Fibroblast of pulmonary artery (primary cell): ENCODE data around the gene LIG1.
"Not testable (repeated sequence)": the region's sequence is repeated elsewhere in the genome, so short reads cannot be mapped to it uniquely, and the experiment has no call there.

Experiments used
- DNase-seq: peaks from one replicate; pipeline ENCODE4 v3.0.0-alpha.2; 2010; ENCODE audit warnings: low read depth
- H3K4me3 ChIP-seq: replicated peaks from 2 replicates; pipeline ENCODE4 v1.5.1; 2011; ENCODE audit warnings: low read depth, mild to moderate bottlenecking, control low read depth, low read length, moderate library complexity
- CTCF ChIP-seq: IDR thresholded peaks from 2 replicates; pipeline ENCODE4 v1.5.1; 2011; ENCODE audit warnings: mild to moderate bottlenecking, control low read depth, low read length, inconsistent platforms; ENCODE audit errors: missing control alignments

The LIG1 gene

GRCh38 chr19:48102870-48103751 lies 67.0 kb downstream of the LIG1 start:
- H3K4me3 ChIP-seq = no peak overlapping the region
- peak; percentile 71 for TF ChIP-seq CTCF
- peak; percentile 68 for DNase-seq

- DNase-seq = no peak
- TF ChIP-seq CTCF = no peak
- no peak overlapping the region for H3K4me3 ChIP-seq
Observed at GRCh38 chr19:48095612-48096175, 74.5 kb downstream of the LIG1 start.

GRCh38 chr19:48094855-48095203 lies 75.3 kb downstream of the LIG1 start:
- no peak for DNase-seq
- no peak for TF ChIP-seq CTCF
- no peak overlapping the region for H3K4me3 ChIP-seq

GRCh38 chr19:48094129-48094854 lies 75.9 kb downstream of the LIG1 start:
- no peak overlapping the region for H3K4me3 ChIP-seq
- TF ChIP-seq CTCF = no peak
- no peak for DNase-seq

- DNase-seq = peak; percentile 25
- not testable (repeated sequence) for H3K4me3 ChIP-seq
Observed at GRCh38 chr19:48091111-48091718, 78.9 kb downstream of the LIG1 start.

GRCh38 chr19:48090281-48090802 lies 79.8 kb downstream of the LIG1 start:
- DNase-seq = no peak
- no peak for TF ChIP-seq CTCF
- H3K4me3 ChIP-seq = no peak overlapping the region

GRCh38 chr19:48088991-48089390 lies 81.2 kb downstream of the LIG1 start:
- not testable (repeated sequence) for H3K4me3 ChIP-seq, DNase-seq
